Stimulated activated CD8-positive, alpha-beta memory T cell treated with anti-CD3 and anti-CD28 coated beads, Interleukin-12 subunit alpha, Interleukin-12 subunit beta, amount 100 ng/mL, for 1 hour (primary cell): ENCODE measurements around the gene ZNF668.
"Not testable (repeated sequence)": the region's sequence is repeated elsewhere in the genome, so short reads cannot be mapped to it uniquely, and the experiment has no call there.

Experiments used
- DNase-seq: peaks from one replicate; pipeline ENCODE4 v3.0.0-alpha.2; 2020; ENCODE audit warnings: low read depth

ZNF668 gene

GRCh38 chr16:31100876-31101641 lies 27.0 kb upstream of the ZNF668 start:
- DNase-seq: not testable (repeated sequence)

- no peak for DNase-seq
Observed at GRCh38 chr16:31099860-31100638, 26.0 kb upstream of the ZNF668 start.

DNA sequence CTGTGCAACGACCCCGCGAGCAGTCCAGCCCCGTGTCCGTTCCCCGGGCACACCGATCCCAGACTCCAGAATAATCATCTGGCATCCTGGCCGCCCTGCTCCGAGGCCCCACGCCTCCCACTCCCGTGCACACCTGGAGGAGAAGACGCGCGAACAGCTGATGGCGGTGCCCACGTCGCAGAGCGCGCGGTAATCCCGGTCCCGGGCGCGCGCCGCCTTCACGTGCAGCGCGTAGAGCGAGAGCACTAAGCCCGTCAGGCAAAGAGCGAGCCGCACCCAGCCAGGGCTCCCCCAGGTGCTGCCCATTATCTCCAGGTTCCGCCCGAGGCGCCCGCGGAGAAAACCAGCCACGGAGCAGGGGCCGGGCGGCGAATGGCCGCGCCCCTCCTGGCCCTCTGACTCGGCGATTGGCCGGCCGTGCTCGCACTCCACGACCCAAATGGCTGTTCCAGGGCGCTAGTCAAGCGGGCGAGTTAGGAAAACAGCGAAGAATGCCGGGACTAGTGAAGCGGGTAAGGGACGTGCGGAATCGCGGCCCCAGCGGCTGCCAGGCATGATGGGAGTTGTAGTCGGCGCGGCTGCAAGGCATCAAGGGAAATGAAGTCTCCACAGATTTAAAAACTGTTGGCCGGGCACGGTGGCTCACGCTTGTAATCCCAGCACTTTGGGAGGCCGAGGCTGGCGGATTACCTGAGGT lies 20.5 kb upstream of the ZNF668 start, which contains the start of gene VKORC1:
TSS of gene VKORC1 (minus strand) at position 374 of the 697 bp plus-strand sequence. CDS start at position 306, 68 bp downstream.
- DNase-seq: peak; percentile 70

- no peak for DNase-seq
Observed at GRCh38 chr16:31094088-31094423, 20.0 kb upstream of the ZNF668 start.

- DNase-seq: no peak
Observed at GRCh38 chr16:31093132-31093703, 19.2 kb upstream of the ZNF668 start.

DNA sequence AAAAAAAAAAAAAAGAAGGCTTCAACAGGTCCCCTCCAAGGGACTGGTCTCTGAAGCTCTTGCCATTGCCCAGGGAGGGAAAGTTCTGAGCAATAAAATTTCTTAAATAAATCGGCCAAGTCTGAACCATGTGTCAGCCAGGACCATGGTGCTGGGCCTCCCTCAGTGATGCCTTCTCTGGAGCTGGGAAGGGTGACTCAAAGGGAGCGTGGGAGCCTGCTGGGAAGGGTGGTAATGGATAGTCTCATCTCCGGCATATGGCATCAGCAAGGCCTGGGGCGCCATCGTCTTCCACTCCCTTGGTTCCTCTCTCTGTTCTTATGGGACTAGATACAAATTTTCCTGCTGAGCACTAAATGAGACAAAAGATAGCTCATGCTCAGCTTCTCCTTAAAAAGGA lies 18.3 kb upstream of the ZNF668 start:
- DNase-seq: no peak

GRCh38 chr16:31090540-31090939 lies 16.5 kb upstream of the ZNF668 start:
- no peak for DNase-seq

DNA sequence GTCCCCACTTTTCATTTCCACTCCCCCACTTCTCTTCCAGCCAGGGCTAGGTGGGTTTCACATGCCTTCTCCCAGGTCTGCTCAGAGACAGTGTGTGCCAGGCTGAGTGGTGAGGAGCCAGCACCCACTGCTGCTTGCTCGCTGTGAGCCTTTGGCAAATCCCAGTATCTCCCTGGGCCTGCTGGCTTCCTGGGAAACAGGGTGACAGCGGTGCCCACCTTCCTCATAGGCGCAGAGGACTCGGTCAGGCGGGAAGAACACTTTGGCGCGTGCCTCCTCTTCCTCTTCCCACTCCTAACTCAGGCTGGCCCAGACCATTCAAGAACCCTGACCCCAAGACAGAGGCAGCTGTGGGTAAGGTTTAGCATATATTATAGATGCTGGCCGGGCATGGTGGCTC lies 15.2 kb upstream of the ZNF668 start:
- DNase-seq: no peak

GRCh38 chr16:31088459-31089183 lies 14.6 kb upstream of the ZNF668 start, which contains the start of gene PRSS53:
Gene PRSS53, minus strand, starts transcription at chr16:31088943. Its CDS starts 134 bp downstream, at chr16:31088809.
- no peak for DNase-seq

GRCh38 chr16:31087971-31088370 lies 13.9 kb upstream of the ZNF668 start:
- DNase-seq: no peak

GRCh38 chr16:31087481-31087880 lies 13.4 kb upstream of the ZNF668 start:
- no peak for DNase-seq

DNA sequence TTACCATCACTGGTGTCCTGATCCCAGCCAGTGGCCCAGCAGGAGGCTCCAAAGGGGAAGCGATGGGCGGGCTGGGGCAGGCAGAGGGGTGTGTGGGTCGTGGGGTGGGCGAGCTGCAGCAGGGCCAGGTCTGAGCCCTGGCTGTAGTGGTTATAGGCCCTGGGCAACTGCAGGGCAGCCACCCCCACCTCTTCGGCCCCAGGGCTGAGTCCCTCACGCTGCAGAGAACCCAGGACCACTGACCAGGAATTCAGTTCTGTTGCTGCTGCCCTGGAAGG lies 12.5 kb upstream of the ZNF668 start:
- no peak for DNase-seq

DNA sequence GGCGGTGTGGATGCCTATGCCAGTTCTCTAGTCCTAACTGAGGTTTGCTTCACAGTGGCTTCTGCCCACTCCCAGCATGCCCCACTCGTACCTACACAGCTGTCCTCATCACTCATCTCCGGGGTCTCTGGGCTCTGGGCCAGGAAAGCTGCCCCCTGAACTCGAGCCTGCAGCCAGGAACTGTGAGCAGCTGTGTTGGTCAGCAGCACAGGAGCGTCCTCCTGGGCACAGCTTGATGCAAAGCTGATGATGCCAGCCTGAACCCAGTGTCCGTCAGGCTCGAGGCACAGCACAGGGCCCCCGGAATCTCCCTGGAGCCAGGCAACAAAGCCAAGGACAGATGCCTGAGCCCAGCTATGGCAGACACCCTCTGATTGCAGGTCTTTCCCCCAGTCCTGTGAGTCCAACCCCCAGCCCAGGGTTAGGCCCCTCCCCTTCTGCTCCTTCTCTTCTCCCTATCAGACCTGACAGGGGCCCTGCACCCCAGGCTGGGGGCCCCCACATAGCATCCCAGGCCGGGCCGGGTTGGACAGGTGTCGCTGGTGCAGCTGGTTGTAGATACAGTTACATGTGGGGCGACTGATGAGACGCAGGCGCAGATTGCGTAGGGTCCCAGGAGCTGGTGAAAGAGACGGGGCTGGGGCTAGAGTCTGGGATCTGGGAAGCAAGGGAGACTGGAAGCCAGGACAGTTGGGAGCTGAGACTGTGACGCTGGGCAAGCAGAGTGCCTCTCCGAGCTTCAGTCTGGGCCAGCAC lies 12.0 kb upstream of the ZNF668 start:
- no peak for DNase-seq

- DNase-seq: no peak
Observed at GRCh38 chr16:31085411-31085810, 11.4 kb upstream of the ZNF668 start.

GRCh38 chr16:31084584-31085302 lies 10.7 kb upstream of the ZNF668 start:
- DNase-seq: no peak

- DNase-seq: no peak
Observed at GRCh38 chr16:31083981-31084380, 9.9 kb upstream of the ZNF668 start.

- no peak for DNase-seq
Observed at GRCh38 chr16:31083556-31083955, 9.5 kb upstream of the ZNF668 start.

GRCh38 chr16:31083081-31083480 lies 9.0 kb upstream of the ZNF668 start:
- no peak for DNase-seq

GRCh38 chr16:31082368-31083045 lies 8.5 kb upstream of the ZNF668 start:
- DNase-seq: no peak
